H1 (cell line): ENCODE results near the gene PPP2R1A. TPM values are rescaled to one million over a fixed set of nuclear protein-coding genes. Genes with fewer than 3 reads are reported as not detected.

ENCODE experiments used
- CTCF ChIA-PET: fragments of 300-600 bp; sonication (Branson Sonifier 250); formaldehyde crosslinking; loops from one replicate; lab custom pipeline; 2021; ENCODE audit not compliant: partially characterized antibody; lab: Charles Lee
- POLR2A ChIA-PET: fragments of 300-600 bp; sonication (Branson Sonifier 250); formaldehyde crosslinking; loops from one replicate; lab custom pipeline; 2021; ENCODE audit warnings: inconsistent platforms; ENCODE audit not compliant: partially characterized antibody; lab: Charles Lee
- DNase-seq, 2 experiments: peaks; one replicate each; pipeline versions ENCODE4 v3.0.0 to v3.0.0-alpha.2; 2010 to 2022; ENCODE audit warnings: low spot score in 2 of 2, low read depth in 1 of 2, mixed read lengths in 1 of 2
- FAIRE-seq: peaks from 2 replicates; lab custom pipeline; 2011; peaks lifted over from hg19 to GRCh38; lab: Jason Lieb, UNC
- H2AFZ ChIP-seq: 2 replicates; pipeline ENCODE4 v1.8.1; 2012; ENCODE audit warnings: low read length, inconsistent platforms
- H2AK5ac ChIP-seq: 2 replicates; pipeline ENCODE4 v1.6.1; 2013; ENCODE audit warnings: low read depth, low read length
- H2BK120ac ChIP-seq: replicated peaks from 2 replicates; pipeline ENCODE3; 2013; ENCODE audit warnings: low read depth, low read length, inconsistent platforms
- H2BK12ac ChIP-seq: 2 replicates; pipeline ENCODE4 v1.6.1; 2013; ENCODE audit warnings: low read depth, low read length
- H2BK15ac ChIP-seq: 2 replicates; pipeline ENCODE4 v1.6.1; 2013; ENCODE audit warnings: low read length
- H2BK20ac ChIP-seq: 2 replicates; pipeline ENCODE4 v1.6.1; 2013; ENCODE audit warnings: low read length
- H2BK5ac ChIP-seq: 2 replicates; pipeline ENCODE4 v1.6.1; 2013; ENCODE audit warnings: low read depth, low read length
- H3K14ac ChIP-seq: 2 replicates; pipeline ENCODE4 v1.6.1; 2013; ENCODE audit warnings: inconsistent platforms; ENCODE audit not compliant: insufficient read length
- H3K18ac ChIP-seq: 2 replicates; pipeline ENCODE4 v1.6.1; 2013; ENCODE audit warnings: low read length; ENCODE audit errors: extremely low read depth
- H3K23ac ChIP-seq: 2 replicates; pipeline ENCODE4 v1.6.1; 2013; ENCODE audit warnings: inconsistent platforms; ENCODE audit not compliant: insufficient read length
- H3K23me2 ChIP-seq: 2 replicates; pipeline ENCODE4 v1.6.1; 2013; ENCODE audit warnings: low read depth, low read length
- H3K27ac ChIP-seq: 2 replicates; pipeline ENCODE4 v1.6.1; 2011; ENCODE audit warnings: low read depth, low read length, inconsistent platforms
- H3K27me3 ChIP-seq, 4 experiments: replicated peaks in 1 of 4; 1 replicate in 1 of 4; 2 replicates in 3 of 4; pipeline versions ENCODE4 v1.6.1 to v1.8.1; 2011 to 2013; ENCODE audit warnings: low read length in 3 of 4, mild to moderate bottlenecking in 3 of 4, inconsistent platforms in 2 of 4, mixed read lengths in 2 of 4, moderate library complexity in 1 of 4; ENCODE audit not compliant: control insufficient read depth in 3 of 4, insufficient read depth in 3 of 4; ENCODE audit errors: extremely low read depth in 1 of 4
- H3K36me3 ChIP-seq, 4 experiments: 2 replicates each; pipeline versions ENCODE4 v1.6.1 to v1.8.1; 2011 to 2013; ENCODE audit warnings: mild to moderate bottlenecking in 4 of 4, low read length in 3 of 4, moderate library complexity in 2 of 4, control low read depth in 1 of 4, inconsistent platforms in 1 of 4; ENCODE audit not compliant: insufficient read depth in 4 of 4, control insufficient read depth in 2 of 4
- H3K4ac ChIP-seq: replicated peaks from 2 replicates; pipeline ENCODE3; 2013; ENCODE audit warnings: low read length, low read depth, mixed read lengths, inconsistent platforms; ENCODE audit not compliant: insufficient read length
- H3K4me1 ChIP-seq, 4 experiments: replicated peaks in 1 of 4; 1 replicate in 1 of 4; 2 replicates in 3 of 4; pipeline versions ENCODE4 v1.6.1 to v1.8.1; 2011 to 2013; ENCODE audit warnings: low read length in 3 of 4, inconsistent platforms in 2 of 4, mixed read lengths in 1 of 4; ENCODE audit not compliant: insufficient read depth in 4 of 4, control insufficient read depth in 3 of 4
- H3K4me2 ChIP-seq, 2 experiments: 2 replicates each; pipeline versions ENCODE4 v1.6.1 to v1.8.1; 2011 to 2013; ENCODE audit warnings: low read depth in 2 of 2, low read length in 2 of 2, control low read depth in 1 of 2, inconsistent platforms in 1 of 2, mild to moderate bottlenecking in 1 of 2; ENCODE audit not compliant: insufficient read depth in 1 of 2
- H3K4me3 ChIP-seq, 4 experiments: fragments of 200-600, 300-600 bp in 1 of 4; sonication (generic), shearing (Covaris generic), sonication (Bioruptor Twin) in 1 of 4; 2 replicates each; pipeline versions ENCODE4 v1.5.1 to v1.8.1; 2011 to 2016; ENCODE audit warnings: low read length in 4 of 4, low read depth in 3 of 4, control low read depth in 2 of 4, inconsistent platforms in 2 of 4, mild to moderate bottlenecking in 2 of 4, mixed read lengths in 1 of 4, moderate library complexity in 1 of 4; ENCODE audit not compliant: insufficient read depth in 2 of 4; ENCODE audit errors: extremely low read depth in 1 of 4
- H3K56ac ChIP-seq: replicated peaks from 2 replicates; pipeline ENCODE3; 2013; ENCODE audit warnings: low read depth, mild to moderate bottlenecking, mixed read lengths, low read length, inconsistent platforms; ENCODE audit not compliant: insufficient read length
- H3K79me1 ChIP-seq: 2 replicates; pipeline ENCODE4 v1.6.1; 2013; ENCODE audit warnings: low read depth, low read length, control low read depth
- H3K79me2 ChIP-seq, 2 experiments: 2 replicates each; pipeline versions ENCODE4 v1.6.1 to v1.8.1; 2012 to 2013; ENCODE audit warnings: low read length in 2 of 2, mild to moderate bottlenecking in 2 of 2, inconsistent platforms in 1 of 2; ENCODE audit not compliant: insufficient read depth in 2 of 2, control insufficient read depth in 1 of 2
- H3K9ac ChIP-seq, 4 experiments: replicated peaks in 1 of 4; 1 replicate in 1 of 4; 2 replicates in 3 of 4; pipeline versions ENCODE4 v1.6.1 to v1.8.1; 2011 to 2013; ENCODE audit warnings: low read depth in 3 of 4, low read length in 3 of 4, control low read depth in 2 of 4, mild to moderate bottlenecking in 2 of 4, moderate library complexity in 2 of 4, inconsistent platforms in 1 of 4; ENCODE audit errors: extremely low read depth in 1 of 4
- H3K9me3 ChIP-seq, 2 experiments: 2 replicates each; pipeline versions ENCODE4 v1.6.1 to v1.8.1; 2012 to 2013; ENCODE audit warnings: mild to moderate bottlenecking in 2 of 2, moderate library complexity in 2 of 2, control low read depth in 1 of 2, inconsistent platforms in 1 of 2, low read depth in 1 of 2, low read length in 1 of 2, mixed read lengths in 1 of 2; ENCODE audit not compliant: insufficient read depth in 2 of 2
- H4K20me1 ChIP-seq, 2 experiments: replicated peaks in 1 of 2; 2 replicates each; pipeline versions ENCODE3 to v1.8.1; 2011 to 2013; ENCODE audit warnings: inconsistent platforms in 2 of 2, low read length in 2 of 2, mild to moderate bottlenecking in 1 of 2; ENCODE audit not compliant: insufficient read depth in 2 of 2, control insufficient read depth in 1 of 2
- H4K5ac ChIP-seq: 2 replicates; pipeline ENCODE4 v1.6.1; 2013; ENCODE audit warnings: low read length, low read depth, mixed read lengths, inconsistent platforms; ENCODE audit not compliant: insufficient read length
- H4K8ac ChIP-seq: 2 replicates; pipeline ENCODE4 v1.8.0; 2013; ENCODE audit warnings: mild to moderate bottlenecking, moderate library complexity, low read length, inconsistent platforms; ENCODE audit not compliant: insufficient read depth; ENCODE audit errors: extremely low read depth
- H4K91ac ChIP-seq: replicated peaks from 2 replicates; pipeline ENCODE3; 2013; ENCODE audit warnings: low read length, mixed read lengths, inconsistent platforms; ENCODE audit not compliant: insufficient read length
- ATF2 ChIP-seq: IDR thresholded peaks from 2 replicates; pipeline ENCODE4 v1.6.1; 2012; ENCODE audit warnings: low read length, inconsistent platforms
- ATF3 ChIP-seq: IDR thresholded peaks from 2 replicates; pipeline ENCODE4 v1.6.1; 2011; ENCODE audit warnings: low read depth, mild to moderate bottlenecking, low read length; ENCODE audit not compliant: insufficient read depth
- CHD2 ChIP-seq: IDR thresholded peaks from 2 replicates; pipeline ENCODE4 v1.6.1; 2012; ENCODE audit warnings: low read length, improper control_type of control experiment
- KDM1A ChIP-seq: fragments of 200-600, 300-600 bp; sonication (generic); IDR thresholded peaks from 2 replicates; pipeline ENCODE4 v1.7.1; 2016; ENCODE audit warnings: mild to moderate bottlenecking, low read length, borderline replicate concordance
- RFX5 ChIP-seq: IDR thresholded peaks from 2 replicates; pipeline ENCODE4 v1.6.1; 2011; ENCODE audit warnings: low read depth, low read length, improper control_type of control experiment, borderline replicate concordance
- RNF2 ChIP-seq: fragments of 200-900, 300-1000 bp; sonication (generic); IDR thresholded peaks from 2 replicates; pipeline ENCODE4 v1.7.1; 2016; ENCODE audit warnings: borderline replicate concordance, low read depth, mild to moderate bottlenecking, antibody characterized with exemption, low read length; ENCODE audit not compliant: poor library complexity, severe bottlenecking; ENCODE audit errors: missing control alignments
- RXRA ChIP-seq: IDR thresholded peaks from 2 replicates; pipeline ENCODE4 v1.6.1; 2011; ENCODE audit warnings: low read depth, mild to moderate bottlenecking, low read length, moderate library complexity; ENCODE audit not compliant: insufficient read depth
- SIRT6 ChIP-seq: IDR thresholded peaks from one replicate; pipeline ENCODE4 v1.7.1; 2012; ENCODE audit warnings: low read length, inconsistent platforms
- SUZ12 ChIP-seq: fragments of 200-600 bp; sonication (generic); IDR thresholded peaks from 2 replicates; pipeline ENCODE4 v1.6.1; 2012; ENCODE audit warnings: mild to moderate bottlenecking, inconsistent platforms, low read length, moderate library complexity, mixed read lengths
- TBP ChIP-seq: IDR thresholded peaks from 2 replicates; pipeline ENCODE4 v1.6.1; 2011; ENCODE audit warnings: low read depth, low read length, improper control_type of control experiment
- WGBS, 2 experiments: shearing (Covaris generic) in 1 of 2; methylation state at CpG; one replicate each; pipeline versions ENCODE4 v1.1.6 to v1.1.7; 2013 to 2015; ENCODE audit warnings: low lambda C conversion rate in 2 of 2, mixed read lengths in 2 of 2, inconsistent platforms in 1 of 2, low coverage in 1 of 2, missing lambda C conversion rate in 1 of 2; ENCODE audit not compliant: insufficient replicate concordance in 2 of 2, insufficient coverage in 1 of 2, insufficient read length in 1 of 2; ENCODE audit errors: extremely low coverage in 1 of 2, missing lambda C conversion rate in 1 of 2; 5-methylcytosine and 5-hydroxymethylcytosine counted together
- polyA plus RNA-seq, 7 experiments: library from polyadenylated mRNA; depleted of rRNA in 3 of 7; stranded (reverse) in 5 of 7; unstranded in 2 of 7; fragments of >200 nt in 5 of 7; fragments of 200-250 nt in 2 of 7; gene quantifications; 1 replicate in 5 of 7; 2 replicates in 1 of 7; 4 replicates in 1 of 7; pipeline versions ENCODE4 v1.2.1 to v1.2.3, GENCODE V29; 2011 to 2013; ENCODE audit warnings: missing spikeins in 2 of 7, mixed read lengths in 2 of 7
- total RNA-seq: library from RNA; stranded (reverse); fragmentation: NEBNext Ultra II Directional; extraction: Animal tissue kit (Norgen Biotek cat#: 25700); gene quantifications from 2 replicates; pipeline ENCODE4 v1.2.1, GENCODE V29; 2021

PPP2R1A gene
- total and polyA plus RNA-seq, 2 of the 8 experiments (the other 6 are each of a cell fraction or from before 2014, with no cell fraction given): 380 to 382 TPM

- H4K5ac ChIP-seq: no peak overlapping the region
- no peak overlapping the region for H2BK15ac ChIP-seq
- DNase-seq: no peak
- H3K79me1 ChIP-seq: peaks cover 5% of the 10 kb centered on the region
- H2BK120ac ChIP-seq: no peak overlapping the region
- no peaks in the 10 kb centered on the region for H3K4me1 ChIP-seq
- no peaks in the 10 kb centered on the region for H3K23me2 ChIP-seq
- H3K36me3 ChIP-seq: peaks cover 48 to 97% (median 86%) of the 10 kb centered on the region in 4 experiments; a peak in 7 of 8 replicates
- H3K9me3 ChIP-seq: no peaks in the 10 kb centered on the region
- no peaks in the 10 kb centered on the region; a peak in 1 of 4 replicates for H3K79me2 ChIP-seq
- H2BK20ac ChIP-seq: no peak overlapping the region
- H3K56ac ChIP-seq: no peak overlapping the region
- H2BK12ac ChIP-seq: no peak overlapping the region
- POLR2A ChIA-PET: interaction anchor here (0.6 to 2.1 kb wide), 3 partner anchors 9 to 22 kb away, joined by 3 to 9 read pairs (median 5); no protein-coding TSS in a partner anchor
- H2AK5ac ChIP-seq: no peak overlapping the region
- no peak overlapping the region for H3K14ac ChIP-seq
- H3K27ac ChIP-seq: no peak overlapping the region
- CTCF ChIA-PET: interaction anchor here (1.4 kb wide), 1 partner anchor 10 kb away, joined by 5 read pairs; no protein-coding TSS in a partner anchor
- peaks cover 0 to 11% of the 10 kb centered on the region in 2 experiments for H4K20me1 ChIP-seq
- H3K9ac ChIP-seq: no peak overlapping the region
- no peak for FAIRE-seq
- no peak overlapping the region for H3K4ac ChIP-seq
- H3K4me3 ChIP-seq: no peak overlapping the region
- TF ChIP-seq RFX5 (no peak), RXRA (no peak), KDM1A (no peak), SUZ12 (no peak), RNF2 (no peak), SIRT6 (no peak), TBP (no peak), CHD2 (no peak), ATF3 (no peak), ATF2 (no peak)
- no peaks in the 10 kb centered on the region for H3K27me3 ChIP-seq
- H3K23ac ChIP-seq: no peak overlapping the region
- H2BK5ac ChIP-seq: no peak overlapping the region
- H4K91ac ChIP-seq: no peak overlapping the region
- H3K18ac ChIP-seq: no peak overlapping the region
- no peak overlapping the region for H3K4me2 ChIP-seq
- H4K8ac ChIP-seq: no peak overlapping the region
- H2AFZ ChIP-seq: no peak overlapping the region
- 90% methylated on average over 8 of the region's 8 CpGs; no CpG with 5 or more reads in 1 of the 2 experiments for WGBS, 2 experiments
Observed at GRCh38 chr19:52219611-52220010, 29.8 kb downstream of the PPP2R1A start.
